ENCODE measurements around the gene EIF6. TPM values are rescaled to one million over a fixed set of nuclear protein-coding genes. Genes with fewer than 3 reads are reported as not detected.

The EIF6 gene
- total RNA-seq, 1 donor from 2014 or later, result 271 TPM

GRCh38 chr20:35327074-35327976 lies 42.8 kb upstream of the EIF6 start:
- Histone ChIP-seq H4K20me1 (ENCODE audit: insufficient read depth, low read length) (no peaks in the 10 kb centered on the region), H3K4me1 (ENCODE audit: insufficient read depth, low read length) (peaks cover 7% of the 10 kb centered on the region), H3K4me2 (ENCODE audit: low read length) (no peak overlapping the region), H3K36me3 (ENCODE audit: insufficient read depth, low read length) (no peaks in the 10 kb centered on the region), H3K9ac (ENCODE audit: low read length) (no peak overlapping the region), H3K27ac (ENCODE audit: low read depth, low read length) (no peak overlapping the region), H3K27me3 (ENCODE audit: insufficient read depth, low read length) (no peaks in the 10 kb centered on the region), H3K4me3 (ENCODE audit: insufficient read depth, low read depth, low read length) (no peak overlapping the region), H3K79me2 (ENCODE audit: insufficient read depth, low read length) (no peaks in the 10 kb centered on the region), H3K9me3 (ENCODE audit: insufficient read depth, low read depth, low read length) (no peaks in the 10 kb centered on the region), H2AFZ (ENCODE audit: low read depth, low read length) (no peak overlapping the region)
- peaks cover 57% of the 10 kb centered on the region for H3K4me1 Mint-ChIP-seq (ENCODE audit: low read depth, unreplicated experiment)
- no peak for FAIRE-seq
- H3K27ac Mint-ChIP-seq (ENCODE audit: unreplicated experiment), result peak overlapping the region; percentile 53
- TF ChIP-seq EZH2 (IDR thresholded peaks at IDR 0.05; ENCODE audit: insufficient read depth, low read length) (no peak), CTCF (IDR thresholded peaks at IDR 0.05; ENCODE audit: insufficient read depth, low read depth, low read length) (no peak)
- H3K4me3 Mint-ChIP-seq (ENCODE audit: unreplicated experiment), result no peak overlapping the region
- no peak for DNase-seq (ENCODE audit: low read depth)
- H3K36me3 Mint-ChIP-seq (ENCODE audit: low read depth, unreplicated experiment), result peaks cover 7% of the 10 kb centered on the region
- H3K27me3 Mint-ChIP-seq (ENCODE audit: low read depth, unreplicated experiment), result no peaks in the 10 kb centered on the region
- H3K9me3 Mint-ChIP-seq (ENCODE audit: unreplicated experiment), result no peaks in the 10 kb centered on the region

- Histone ChIP-seq H3K4me1 (ENCODE audit: insufficient read depth, low read length) (peaks cover 11% of the 10 kb centered on the region), H4K20me1 (ENCODE audit: insufficient read depth, low read length) (no peaks in the 10 kb centered on the region), H3K36me3 (ENCODE audit: insufficient read depth, low read length) (no peaks in the 10 kb centered on the region), H2AFZ (ENCODE audit: low read depth, low read length) (no peak overlapping the region), H3K9ac (ENCODE audit: low read length) (no peak overlapping the region), H3K4me2 (ENCODE audit: low read length) (no peak overlapping the region), H3K4me3 (ENCODE audit: insufficient read depth, low read depth, low read length) (no peak overlapping the region), H3K79me2 (ENCODE audit: insufficient read depth, low read length) (no peaks in the 10 kb centered on the region), H3K27ac (ENCODE audit: low read depth, low read length) (no peak overlapping the region), H3K9me3 (ENCODE audit: insufficient read depth, low read depth, low read length) (no peaks in the 10 kb centered on the region), H3K27me3 (ENCODE audit: insufficient read depth, low read length) (no peaks in the 10 kb centered on the region)
- no peaks in the 10 kb centered on the region for H3K27me3 Mint-ChIP-seq (ENCODE audit: low read depth, unreplicated experiment)
- peaks cover 61% of the 10 kb centered on the region for H3K4me1 Mint-ChIP-seq (ENCODE audit: low read depth, unreplicated experiment)
- peaks cover 5% of the 10 kb centered on the region for H3K36me3 Mint-ChIP-seq (ENCODE audit: low read depth, unreplicated experiment)
- H3K27ac Mint-ChIP-seq (ENCODE audit: unreplicated experiment), result no peak overlapping the region
- H3K4me3 Mint-ChIP-seq (ENCODE audit: unreplicated experiment), result no peak overlapping the region
- FAIRE-seq (no peak), DNase-seq (ENCODE audit: low read depth) (no peak)
- no peak for TF ChIP-seq CTCF (IDR thresholded peaks at IDR 0.05; ENCODE audit: insufficient read depth, low read depth, low read length)
- no peak for TF ChIP-seq EZH2 (IDR thresholded peaks at IDR 0.05; ENCODE audit: insufficient read depth, low read length)
- no peaks in the 10 kb centered on the region for H3K9me3 Mint-ChIP-seq (ENCODE audit: unreplicated experiment)
Observed at GRCh38 chr20:35326740-35327073, 42.1 kb upstream of the EIF6 start.
